ENCODE data around the gene PKIG. TPM values are rescaled to one million over a fixed set of nuclear protein-coding genes. Genes with fewer than 3 reads are reported as not detected.
"Not testable (repeated sequence)": the region's sequence is repeated elsewhere in the genome, so short reads cannot be mapped to it uniquely, and the experiment has no call there.

The PKIG gene
- total RNA-seq, 1 donor from 2014 or later: 181 TPM

DNA sequence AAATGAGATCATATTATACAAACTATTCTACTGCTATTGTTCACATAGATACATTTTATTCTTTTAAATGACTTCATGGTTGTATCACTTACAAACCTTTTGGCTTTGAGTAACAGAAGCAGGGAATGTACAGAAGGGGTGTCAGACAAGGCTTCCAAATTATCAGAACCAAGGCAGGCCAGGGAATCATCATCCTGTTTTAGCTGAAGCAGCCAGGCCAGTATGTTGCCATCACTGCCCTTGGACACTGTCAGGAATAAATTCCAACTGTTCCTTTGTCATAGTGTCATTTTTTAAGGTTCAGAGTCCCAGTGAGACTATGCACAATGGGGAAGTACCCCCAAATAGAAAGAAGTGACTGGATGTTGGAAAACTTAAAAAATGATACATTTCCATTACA, 23.1 kb upstream of the PKIG start:
- DNase-seq: no peak
- H3K27me3 Mint-ChIP-seq: no peaks in the 10 kb centered on the region
- POLR2A ChIA-PET: no interaction called here
- intact Hi-C loops (cut with micrococcal nuclease): no loop called here
- no peaks in the 10 kb centered on the region for H3K36me3 Mint-ChIP-seq (ENCODE audit: low read depth)
- TF ChIP-seq, protein P1, sequence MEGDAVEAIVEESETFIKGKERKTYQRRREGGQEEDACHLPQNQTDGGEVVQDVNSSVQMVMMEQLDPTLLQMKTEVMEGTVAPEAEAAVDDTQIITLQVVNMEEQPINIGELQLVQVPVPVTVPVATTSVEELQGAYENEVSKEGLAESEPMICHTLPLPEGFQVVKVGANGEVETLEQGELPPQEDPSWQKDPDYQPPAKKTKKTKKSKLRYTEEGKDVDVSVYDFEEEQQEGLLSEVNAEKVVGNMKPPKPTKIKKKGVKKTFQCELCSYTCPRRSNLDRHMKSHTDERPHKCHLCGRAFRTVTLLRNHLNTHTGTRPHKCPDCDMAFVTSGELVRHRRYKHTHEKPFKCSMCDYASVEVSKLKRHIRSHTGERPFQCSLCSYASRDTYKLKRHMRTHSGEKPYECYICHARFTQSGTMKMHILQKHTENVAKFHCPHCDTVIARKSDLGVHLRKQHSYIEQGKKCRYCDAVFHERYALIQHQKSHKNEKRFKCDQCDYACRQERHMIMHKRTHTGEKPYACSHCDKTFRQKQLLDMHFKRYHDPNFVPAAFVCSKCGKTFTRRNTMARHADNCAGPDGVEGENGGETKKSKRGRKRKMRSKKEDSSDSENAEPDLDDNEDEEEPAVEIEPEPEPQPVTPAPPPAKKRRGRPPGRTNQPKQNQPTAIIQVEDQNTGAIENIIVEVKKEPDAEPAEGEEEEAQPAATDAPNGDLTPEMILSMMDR (IDR thresholded peaks at IDR 0.05): no peak
- CTCF ChIA-PET: no interaction called here
- ATAC-seq (ENCODE audit: low read depth): no peak
- no peak overlapping the region for H3K27ac Mint-ChIP-seq
- H3K4me3 Mint-ChIP-seq: no peak overlapping the region
- H3K4me1 Mint-ChIP-seq: peaks cover 9% of the 10 kb centered on the region
- no peaks in the 10 kb centered on the region for H3K9me3 Mint-ChIP-seq

DNA sequence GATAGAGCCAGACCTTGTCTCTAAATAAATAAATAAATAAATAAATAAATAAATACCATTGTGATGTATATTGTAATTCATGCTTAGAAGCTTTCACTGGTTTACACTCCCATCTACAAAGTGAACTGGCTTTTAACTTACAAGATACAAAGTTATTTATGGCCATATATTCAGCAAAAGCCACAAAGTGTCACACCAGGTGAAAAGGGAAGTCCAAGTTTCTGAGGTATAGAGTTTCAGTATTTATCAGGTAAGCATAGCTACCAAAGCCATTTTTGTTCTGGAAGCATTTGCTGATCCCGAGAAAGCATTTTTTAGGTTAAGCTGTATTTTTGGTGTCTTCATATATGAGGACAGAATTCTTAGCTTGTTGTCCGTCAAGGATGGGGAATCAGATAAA, 22.1 kb upstream of the PKIG start:
- H3K9me3 Mint-ChIP-seq: no peaks in the 10 kb centered on the region
- H3K27ac Mint-ChIP-seq: no peak overlapping the region
- no peak for ATAC-seq (ENCODE audit: low read depth)
- H3K36me3 Mint-ChIP-seq (ENCODE audit: low read depth): no peaks in the 10 kb centered on the region
- TF ChIP-seq, protein P1 (IDR thresholded peaks at IDR 0.05): no peak
- no peaks in the 10 kb centered on the region for H3K27me3 Mint-ChIP-seq
- CTCF ChIA-PET: no interaction called here
- H3K4me3 Mint-ChIP-seq: no peak overlapping the region
- no peak for DNase-seq
- H3K4me1 Mint-ChIP-seq: peaks cover 9% of the 10 kb centered on the region
- POLR2A ChIA-PET: no interaction called here
- intact Hi-C loops (cut with micrococcal nuclease): no loop called here

DNA sequence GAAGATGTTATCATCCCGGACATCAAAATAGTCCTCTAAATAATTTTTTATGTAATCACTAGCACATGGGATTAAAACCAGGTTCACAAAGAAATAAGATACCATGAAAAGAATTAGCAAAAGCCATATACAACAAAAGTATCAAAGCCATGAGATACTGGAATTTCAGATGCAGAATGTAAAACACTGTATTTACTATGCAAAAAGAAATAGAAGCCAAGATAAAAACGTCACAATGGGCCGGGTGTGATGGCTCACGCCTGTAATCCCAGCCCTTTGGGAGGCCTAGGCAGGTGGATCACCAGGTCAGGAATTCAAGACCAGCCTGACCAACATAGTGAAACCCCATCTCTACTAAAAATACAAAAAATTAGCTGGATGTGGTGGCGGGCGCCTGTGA, 21.6 kb upstream of the PKIG start:
- H3K9me3 Mint-ChIP-seq; POLR2A ChIA-PET; intact Hi-C loops (cut with micrococcal nuclease); CTCF ChIA-PET; H3K4me1 Mint-ChIP-seq; H3K36me3 Mint-ChIP-seq (ENCODE audit: low read depth); H3K27ac Mint-ChIP-seq; H3K27me3 Mint-ChIP-seq; ATAC-seq (ENCODE audit: low read depth); H3K4me3 Mint-ChIP-seq; DNase-seq: not testable (repeated sequence)

DNA sequence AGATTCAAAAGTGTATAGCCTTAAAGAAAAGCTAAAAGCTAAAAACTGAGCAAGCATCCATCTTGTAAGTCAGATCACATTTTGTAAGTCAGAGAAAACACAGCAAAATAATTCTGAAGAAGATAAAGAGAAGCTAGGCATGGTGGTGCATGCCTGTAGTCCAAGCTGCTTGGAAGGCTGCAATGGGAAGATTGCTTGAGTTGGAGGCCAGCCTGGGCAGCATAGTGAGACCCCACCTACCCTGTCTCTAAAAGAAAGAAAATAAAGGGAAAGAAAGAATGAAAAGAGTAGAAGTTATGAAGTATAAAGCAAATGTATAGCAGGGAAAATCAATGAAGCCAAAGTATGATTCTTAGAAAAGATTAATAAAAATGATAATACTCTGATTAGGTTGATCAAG, 20.5 kb upstream of the PKIG start:
- intact Hi-C loops (cut with micrococcal nuclease): no loop called here
- Mint-ChIP-seq H3K27ac (no peak overlapping the region), H3K9me3 (no peaks in the 10 kb centered on the region), H3K27me3 (no peaks in the 10 kb centered on the region), H3K4me1 (peaks cover 9% of the 10 kb centered on the region), H3K4me3 (no peak overlapping the region), H3K36me3 (ENCODE audit: low read depth) (no peaks in the 10 kb centered on the region)
- TF ChIP-seq, protein P1 (IDR thresholded peaks at IDR 0.05): no peak
- ChIA-PET CTCF (interaction anchor here (1.0 kb wide), 1 partner anchor 48 kb away, joined by 3 read pairs; no protein-coding TSS in a partner anchor), POLR2A (no interaction called here)
- DNase-seq (no peak), ATAC-seq (ENCODE audit: low read depth) (no peak)

DNA sequence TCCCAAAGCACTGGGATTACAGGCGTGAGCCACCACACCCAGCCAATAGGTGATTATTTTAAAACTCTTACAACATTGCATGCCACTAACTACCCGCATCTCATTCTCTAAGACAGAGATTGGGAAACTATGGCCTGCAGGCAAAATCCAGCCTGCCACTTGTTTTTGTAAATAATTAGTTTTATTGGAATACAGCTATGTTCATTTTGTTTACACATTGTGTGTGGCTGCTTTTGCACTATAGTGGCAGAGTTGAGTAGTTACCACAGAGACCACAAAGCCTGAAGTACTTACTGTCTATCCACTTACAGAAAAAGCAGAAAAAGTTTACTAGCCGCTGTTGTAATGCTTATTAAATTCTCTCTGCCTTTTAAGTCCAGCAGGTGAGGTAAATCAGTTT, 16.4 kb upstream of the PKIG start:
- POLR2A ChIA-PET: no interaction called here
- ATAC-seq (ENCODE audit: low read depth): no peak
- H3K36me3 Mint-ChIP-seq (ENCODE audit: low read depth): no peaks in the 10 kb centered on the region
- H3K4me1 Mint-ChIP-seq: no peaks in the 10 kb centered on the region
- H3K27me3 Mint-ChIP-seq: no peaks in the 10 kb centered on the region
- CTCF ChIA-PET: no interaction called here
- intact Hi-C loops (cut with micrococcal nuclease): no loop called here
- no peak overlapping the region for H3K27ac Mint-ChIP-seq
- no peaks in the 10 kb centered on the region for H3K9me3 Mint-ChIP-seq
- no peak for DNase-seq
- TF ChIP-seq, protein P1 (IDR thresholded peaks at IDR 0.05): no peak
- no peak overlapping the region for H3K4me3 Mint-ChIP-seq

DNA sequence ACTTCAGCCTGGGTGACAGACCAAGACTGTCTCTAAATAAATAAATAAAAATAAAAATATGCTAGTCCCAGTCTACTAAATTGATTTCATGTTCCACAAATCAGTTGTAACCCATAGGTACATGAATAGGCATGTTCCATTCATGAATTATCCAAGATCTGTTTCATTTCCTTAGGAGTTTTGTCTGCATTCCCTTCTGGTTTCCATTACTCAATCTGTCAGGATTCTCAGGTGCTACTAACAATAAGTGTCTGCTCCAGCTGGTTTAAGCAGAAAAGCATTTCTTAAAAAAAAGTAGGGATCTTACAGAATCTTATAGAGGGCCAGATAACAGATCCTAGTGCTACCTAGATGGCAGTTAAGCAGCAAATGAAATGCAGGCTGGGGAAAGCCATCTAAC, 15.6 kb upstream of the PKIG start:
- Mint-ChIP-seq H3K4me3 (no peak overlapping the region), H3K4me1 (no peaks in the 10 kb centered on the region), H3K27me3 (no peaks in the 10 kb centered on the region), H3K9me3 (no peaks in the 10 kb centered on the region), H3K27ac (no peak overlapping the region), H3K36me3 (ENCODE audit: low read depth) (no peaks in the 10 kb centered on the region)
- no peak for DNase-seq
- intact Hi-C loops (cut with micrococcal nuclease): no loop called here
- POLR2A ChIA-PET: no interaction called here
- CTCF ChIA-PET: no interaction called here
- TF ChIP-seq, protein P1 (IDR thresholded peaks at IDR 0.05): no peak
- ATAC-seq (ENCODE audit: low read depth): no peak

Data from activated B cell treated with CpG ODN at 0.5 μM for 24 hours (primary cell).